ENCODE data around the gene CTDSP2. TPM values are rescaled to one million over a fixed set of nuclear protein-coding genes. Genes with fewer than 3 reads are reported as not detected.

CTDSP2 gene
- polyA plus RNA-seq, 1 of the 3 experiments (the other 2 are of a cell fraction) = 119 TPM

DNA sequence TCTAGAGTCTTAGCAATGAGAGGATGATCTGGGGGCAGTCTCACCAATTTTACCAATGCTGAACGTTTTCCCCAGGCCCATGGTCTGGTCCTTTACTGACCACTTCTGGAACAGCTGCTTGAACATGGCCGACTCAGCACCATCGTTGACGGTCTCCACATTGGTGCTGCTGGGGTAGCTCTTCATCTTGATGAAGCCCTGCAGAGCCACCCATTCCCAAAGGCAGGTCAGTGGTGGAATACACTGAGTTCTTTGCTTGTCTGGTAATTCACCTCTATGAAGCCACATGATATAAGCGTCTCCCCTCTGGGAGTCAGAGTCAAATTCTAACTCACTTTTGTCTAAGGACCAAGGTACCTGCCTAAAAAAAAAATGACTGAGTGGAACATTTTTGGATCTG lies 38.2 kb downstream of the CTDSP2 start:
- no peak overlapping the region for H3K4me2 ChIP-seq
- H3K36me3 ChIP-seq (replicated peaks in 1 of 2; ENCODE audit: control insufficient read depth in 1 of 2, insufficient read depth in 2 of 2, low read length in 1 of 2) = peaks cover 6 to 39% of the 10 kb centered on the region in 2 experiments
- TF ChIP-seq RCOR1 (IDR thresholded peaks at IDR 0.05; ENCODE audit: low read length) = no peak
- no peak for TF ChIP-seq TAF1 (IDR thresholded peaks at IDR 0.05; ENCODE audit: borderline replicate concordance, low read depth, low read length)
- no peak for TF ChIP-seq SIN3A (IDR thresholded peaks at IDR 0.05; ENCODE audit: borderline replicate concordance, low read depth, low read length)
- no peak for TF ChIP-seq CHD2 (IDR thresholded peaks at IDR 0.05; ENCODE audit: low read length, partially characterized antibody)
- no peak for TF ChIP-seq MXI1 (IDR thresholded peaks at IDR 0.05; ENCODE audit: low read depth, low read length)
- TF ChIP-seq ELF1 (IDR thresholded peaks at IDR 0.05) = no peak
- TF ChIP-seq JUND (IDR thresholded peaks at IDR 0.05) = no peak
- TF ChIP-seq RAD21 (IDR thresholded peaks at IDR 0.05; ENCODE audit: low read length) = no peak
- TF ChIP-seq GATA2 (CRISPR knock-in tag; IDR thresholded peaks at IDR 0.05) = no peak
- no peak overlapping the region for H2AFZ ChIP-seq (ENCODE audit: low read depth)
- no peak for DNase-seq
- CTCF ChIA-PET = no interaction called here
- no peaks in the 10 kb centered on the region for H3K27me3 ChIP-seq (ENCODE audit: insufficient read depth)
- no peaks in the 10 kb centered on the region for H4K20me1 ChIP-seq (ENCODE audit: insufficient read depth)
- POLR2A ChIA-PET = no interaction called here
- no peak overlapping the region for H3K4me3 ChIP-seq (ENCODE audit: low read depth in 2 of 2, low read length in 1 of 2)
- H3K9ac ChIP-seq = no peak overlapping the region
- H3K27ac ChIP-seq (ENCODE audit: low read depth in 2 of 2, low read length in 1 of 2) = no peak overlapping the region
- 86% methylated on average over 5 of the region's 5 CpGs for WGBS (ENCODE audit: low lambda C conversion rate)
- H3F3A ChIP-seq (replicated peaks; ENCODE audit: insufficient read depth) = peaks cover 3% of the 10 kb centered on the region
- H3K4me1 ChIP-seq (ENCODE audit: control insufficient read depth in 1 of 2, insufficient read depth in 2 of 2, low read depth in 1 of 2, low read length in 1 of 2) = no peaks in the 10 kb centered on the region; a peak in 1 of 4 replicates
- H3K79me2 ChIP-seq (ENCODE audit: insufficient read depth) = no peaks in the 10 kb centered on the region
- no peaks in the 10 kb centered on the region for H3K9me3 ChIP-seq
- H3K9me2 ChIP-seq = no peaks in the 10 kb centered on the region

- H2AFZ ChIP-seq (ENCODE audit: low read depth) = no peak overlapping the region
- no peaks in the 10 kb centered on the region for H3K9me3 ChIP-seq
- H3K4me2 ChIP-seq = no peak overlapping the region
- no peaks in the 10 kb centered on the region for H3K27me3 ChIP-seq (ENCODE audit: insufficient read depth)
- TF ChIP-seq EZH2phosphoT487 (IDR thresholded peaks at IDR 0.05; ENCODE audit: borderline replicate concordance, low read depth) (no peak), ELF1 (IDR thresholded peaks at IDR 0.05) (no peak), RXRA (IDR thresholded peaks at IDR 0.05; ENCODE audit: borderline replicate concordance, low read depth) (no peak), MEF2A (IDR thresholded peaks at IDR 0.05; ENCODE audit: borderline replicate concordance, low read depth) (no peak), FOXJ3 (CRISPR knock-in tag; IDR thresholded peaks at IDR 0.05) (no peak), TCF12 (IDR thresholded peaks at IDR 0.05) (no peak), GABPA (IDR thresholded peaks at IDR 0.05; ENCODE audit: low read depth) (no peak), ZBTB33 (IDR thresholded peaks at IDR 0.05; ENCODE audit: borderline replicate concordance, low read depth) (no peak), RAD21 (IDR thresholded peaks at IDR 0.05; ENCODE audit: low read length) (no peak), MXI1 (IDR thresholded peaks at IDR 0.05; ENCODE audit: low read depth, low read length) (no peak), RCOR1 (IDR thresholded peaks at IDR 0.05; ENCODE audit: low read length) (no peak), EP300 (IDR thresholded peaks at IDR 0.05; ENCODE audit: borderline replicate concordance in 1 of 2, low read depth in 1 of 2, low read length in 1 of 2) (no peak), FOXM1 (IDR thresholded peaks at IDR 0.05; ENCODE audit: low read depth) (no peak), MAX (IDR thresholded peaks at IDR 0.05; ENCODE audit: low read depth) (no peak), YY1 (IDR thresholded peaks at IDR 0.05; ENCODE audit: low read depth) (no peak)
- TF ChIP-seq, protein P1, sequence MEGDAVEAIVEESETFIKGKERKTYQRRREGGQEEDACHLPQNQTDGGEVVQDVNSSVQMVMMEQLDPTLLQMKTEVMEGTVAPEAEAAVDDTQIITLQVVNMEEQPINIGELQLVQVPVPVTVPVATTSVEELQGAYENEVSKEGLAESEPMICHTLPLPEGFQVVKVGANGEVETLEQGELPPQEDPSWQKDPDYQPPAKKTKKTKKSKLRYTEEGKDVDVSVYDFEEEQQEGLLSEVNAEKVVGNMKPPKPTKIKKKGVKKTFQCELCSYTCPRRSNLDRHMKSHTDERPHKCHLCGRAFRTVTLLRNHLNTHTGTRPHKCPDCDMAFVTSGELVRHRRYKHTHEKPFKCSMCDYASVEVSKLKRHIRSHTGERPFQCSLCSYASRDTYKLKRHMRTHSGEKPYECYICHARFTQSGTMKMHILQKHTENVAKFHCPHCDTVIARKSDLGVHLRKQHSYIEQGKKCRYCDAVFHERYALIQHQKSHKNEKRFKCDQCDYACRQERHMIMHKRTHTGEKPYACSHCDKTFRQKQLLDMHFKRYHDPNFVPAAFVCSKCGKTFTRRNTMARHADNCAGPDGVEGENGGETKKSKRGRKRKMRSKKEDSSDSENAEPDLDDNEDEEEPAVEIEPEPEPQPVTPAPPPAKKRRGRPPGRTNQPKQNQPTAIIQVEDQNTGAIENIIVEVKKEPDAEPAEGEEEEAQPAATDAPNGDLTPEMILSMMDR (IDR thresholded peaks at IDR 0.05) = no peak
- no peaks in the 10 kb centered on the region for H3K9me2 ChIP-seq
- no peaks in the 10 kb centered on the region; a peak in 1 of 4 replicates for H3K4me1 ChIP-seq (ENCODE audit: control insufficient read depth in 1 of 2, insufficient read depth in 2 of 2, low read depth in 1 of 2, low read length in 1 of 2)
- H3K79me2 ChIP-seq (ENCODE audit: insufficient read depth) = no peaks in the 10 kb centered on the region
- no peak overlapping the region for H3K4me3 ChIP-seq (ENCODE audit: low read depth in 2 of 2, low read length in 1 of 2)
- H4K20me1 ChIP-seq (ENCODE audit: insufficient read depth) = no peaks in the 10 kb centered on the region
- H3K36me3 ChIP-seq (replicated peaks in 1 of 2; ENCODE audit: control insufficient read depth in 1 of 2, insufficient read depth in 2 of 2, low read length in 1 of 2) = peaks cover 6 to 45% of the 10 kb centered on the region in 2 experiments
- ChIA-PET POLR2A (no interaction called here), CTCF (interaction anchor here (0.6 to 12.0 kb wide), 4 partner anchors 8 to 1204 kb away, joined by 3 to 96 read pairs (median 8); partner anchors contain the start of gene AVIL)
- no peak for DNase-seq
- H3K27ac ChIP-seq (ENCODE audit: low read depth in 2 of 2, low read length in 1 of 2) = no peak overlapping the region
- no peak overlapping the region for H3K9ac ChIP-seq
- WGBS (ENCODE audit: low lambda C conversion rate) = 86% methylated on average over 8 of the region's 9 CpGs
- peaks cover 4% of the 10 kb centered on the region for H3F3A ChIP-seq (replicated peaks; ENCODE audit: insufficient read depth)
Measured at GRCh38 chr12:57807285-57807684, 39.2 kb downstream of the CTDSP2 start.
